Activated naive CD8-positive, alpha-beta T cell treated with anti-CD3 and anti-CD28 coated beads, Interleukin-2, amount 10 ng/mL, durations not matched to agents 7 days and 5 days (primary cell): ENCODE results near the gene ZNF333. TPM values are rescaled to one million over a fixed set of nuclear protein-coding genes. Genes with fewer than 3 reads are reported as not detected.

Source experiments
- ATAC-seq: fragments of 150-1000 bp; cut with Tn5 transposase; one replicate; pipeline ENCODE4 v1.10.0; 2021; ENCODE audit warnings: low read depth, moderate library complexity
- POLR2A ChIA-PET: fragments of 350-600 bp; sonication (Branson Sonifier 250); formaldehyde crosslinking; loops from one replicate; lab custom pipeline; 2021; ENCODE audit warnings: antibody characterized with exemption; lab: Charles Lee
- DNase-seq: peaks from one replicate; pipeline ENCODE4 v3.0.0; 2021
- H3K27ac Mint-ChIP-seq: one replicate; pipeline ENCODE4 v1.8.0; 2022; ENCODE audit warnings: mild to moderate bottlenecking, mixed read lengths
- H3K27me3 Mint-ChIP-seq: one replicate; pipeline ENCODE4 v1.8.0; 2022; ENCODE audit warnings: mild to moderate bottlenecking, moderate library complexity, mixed read lengths
- H3K36me3 Mint-ChIP-seq: one replicate; pipeline ENCODE4 v1.8.0; 2021; ENCODE audit warnings: mild to moderate bottlenecking, mixed read lengths
- H3K4me1 Mint-ChIP-seq: one replicate; pipeline ENCODE4 v1.8.0; 2021; ENCODE audit warnings: mixed read lengths
- H3K4me3 Mint-ChIP-seq: one replicate; pipeline ENCODE4 v1.8.0; 2022; ENCODE audit warnings: mild to moderate bottlenecking, moderate library complexity, mixed read lengths
- H3K9me3 Mint-ChIP-seq: one replicate; pipeline ENCODE4 v1.8.0; 2021; ENCODE audit warnings: mixed read lengths
- total RNA-seq, 2 experiments: library from RNA; stranded (reverse); gene quantifications; one replicate each; pipeline ENCODE4 v1.2.3, GENCODE V29; 2021

Gene ZNF333
- total RNA-seq, 2 experiments from 2014 or later = 16.8 to 19.0 TPM

GRCh38 chr19:14674764-14675163 lies 15.1 kb upstream of the ZNF333 start, which contains the start of gene ADGRE3:
ADGRE3 (minus strand) TSS chr19:14674844; CDS start chr19:14674770, 74 bp downstream.
- Mint-ChIP-seq H3K4me1 (no peaks in the 10 kb centered on the region), H3K36me3 (no peaks in the 10 kb centered on the region), H3K27ac (no peak within 1 kb of the TSS), H3K9me3 (no peaks in the 10 kb centered on the region), H3K4me3 (no peak within 1 kb of the TSS), H3K27me3 (peaks cover 12% of the 10 kb centered on the region)
- ATAC-seq (no peak), DNase-seq (no peak)
- POLR2A ChIA-PET = no interaction called here

- POLR2A ChIA-PET = no interaction called here
- Mint-ChIP-seq H3K36me3 (no peaks in the 10 kb centered on the region), H3K9me3 (no peaks in the 10 kb centered on the region), H3K4me1 (no peaks in the 10 kb centered on the region), H3K4me3 (no peak overlapping the region), H3K27ac (no peak overlapping the region), H3K27me3 (peaks cover 9% of the 10 kb centered on the region)
- DNase-seq (no peak), ATAC-seq (no peak)
Measured at GRCh38 chr19:14676762-14677161, 13.1 kb upstream of the ZNF333 start.

- no peak for DNase-seq
Measured at GRCh38 chr19:14677464-14677863, 12.4 kb upstream of the ZNF333 start.

GRCh38 chr19:14678199-14678598 lies 11.6 kb upstream of the ZNF333 start:
- no peak overlapping the region for H3K4me3 Mint-ChIP-seq
- DNase-seq = no peak

More at GRCh38 chr19:14677464-14677863, 12.4 kb upstream of the ZNF333 start:
- Mint-ChIP-seq H3K9me3 (no peaks in the 10 kb centered on the region), H3K4me3 (no peak overlapping the region), H3K27ac (no peak overlapping the region), H3K27me3 (peaks cover 10% of the 10 kb centered on the region), H3K36me3 (no peaks in the 10 kb centered on the region), H3K4me1 (no peaks in the 10 kb centered on the region)
- POLR2A ChIA-PET = no interaction called here
- ATAC-seq = no peak

GRCh38 chr19:14682084-14682483 lies 7.8 kb upstream of the ZNF333 start:
- POLR2A ChIA-PET = no interaction called here

More at GRCh38 chr19:14678199-14678598, 11.6 kb upstream of the ZNF333 start:
- no peaks in the 10 kb centered on the region for H3K36me3 Mint-ChIP-seq
- POLR2A ChIA-PET = no interaction called here
- no peak for ATAC-seq
- H3K27me3 Mint-ChIP-seq = peaks cover 8% of the 10 kb centered on the region
- H3K9me3 Mint-ChIP-seq = no peaks in the 10 kb centered on the region
- no peak overlapping the region for H3K27ac Mint-ChIP-seq
- no peaks in the 10 kb centered on the region for H3K4me1 Mint-ChIP-seq

GRCh38 chr19:14683439-14683838 lies 6.4 kb upstream of the ZNF333 start:
- H3K36me3 Mint-ChIP-seq = no peaks in the 10 kb centered on the region
- H3K9me3 Mint-ChIP-seq = no peaks in the 10 kb centered on the region
- peaks cover 6% of the 10 kb centered on the region for H3K27me3 Mint-ChIP-seq
- no peak overlapping the region for H3K4me3 Mint-ChIP-seq
- DNase-seq (no peak), ATAC-seq (no peak)
- H3K27ac Mint-ChIP-seq = no peak overlapping the region
- POLR2A ChIA-PET = no interaction called here
- H3K4me1 Mint-ChIP-seq = peaks cover under 1% of the 10 kb centered on the region

More at GRCh38 chr19:14682084-14682483, 7.8 kb upstream of the ZNF333 start:
- H3K27me3 Mint-ChIP-seq = peaks cover 6% of the 10 kb centered on the region
- no peaks in the 10 kb centered on the region for H3K36me3 Mint-ChIP-seq
- no peak overlapping the region for H3K27ac Mint-ChIP-seq
- H3K4me1 Mint-ChIP-seq = no peaks in the 10 kb centered on the region
- no peak for ATAC-seq
- DNase-seq = no peak
- no peaks in the 10 kb centered on the region for H3K9me3 Mint-ChIP-seq
- H3K4me3 Mint-ChIP-seq = no peak overlapping the region

GRCh38 chr19:14686411-14686810 lies 3.4 kb upstream of the ZNF333 start:
- H3K9me3 Mint-ChIP-seq = no peaks in the 10 kb centered on the region
- no peak for ATAC-seq
- POLR2A ChIA-PET = interaction anchor here (1.1 kb wide), 1 partner anchor 112 kb away, joined by 4 read pairs; no protein-coding TSS in a partner anchor
- peaks cover 6% of the 10 kb centered on the region for H3K27me3 Mint-ChIP-seq
- H3K27ac Mint-ChIP-seq = no peak overlapping the region
- H3K36me3 Mint-ChIP-seq = no peaks in the 10 kb centered on the region
- DNase-seq = no peak
- peaks cover 9% of the 10 kb centered on the region for H3K4me1 Mint-ChIP-seq
- H3K4me3 Mint-ChIP-seq = no peak overlapping the region

GRCh38 chr19:14694641-14695266 lies 4.9 kb downstream of the ZNF333 start:
- Mint-ChIP-seq H3K9me3 (no peaks in the 10 kb centered on the region), H3K27ac (no peak overlapping the region), H3K4me3 (no peak overlapping the region), H3K27me3 (no peaks in the 10 kb centered on the region), H3K4me1 (peaks cover 3% of the 10 kb centered on the region), H3K36me3 (peaks cover 7% of the 10 kb centered on the region)
- ATAC-seq (no peak), DNase-seq (no peak)
- POLR2A ChIA-PET = no interaction called here

- ATAC-seq (no peak), DNase-seq (no peak)
- no peak overlapping the region for H3K4me3 Mint-ChIP-seq
- peaks cover 3% of the 10 kb centered on the region for H3K4me1 Mint-ChIP-seq
- no peaks in the 10 kb centered on the region for H3K9me3 Mint-ChIP-seq
- POLR2A ChIA-PET = no interaction called here
- H3K36me3 Mint-ChIP-seq = peaks cover 9% of the 10 kb centered on the region
- no peak overlapping the region for H3K27ac Mint-ChIP-seq
- H3K27me3 Mint-ChIP-seq = no peaks in the 10 kb centered on the region
Measured at GRCh38 chr19:14695471-14695870, 5.6 kb downstream of the ZNF333 start.

- Mint-ChIP-seq H3K36me3 (peaks cover 32% of the 10 kb centered on the region), H3K9me3 (peaks cover 6% of the 10 kb centered on the region), H3K27ac (no peak overlapping the region), H3K4me3 (no peak overlapping the region), H3K4me1 (no peaks in the 10 kb centered on the region), H3K27me3 (no peaks in the 10 kb centered on the region)
- POLR2A ChIA-PET = no interaction called here
- DNase-seq = no peak
- ATAC-seq = no peak
Measured at GRCh38 chr19:14699641-14700040, 9.8 kb downstream of the ZNF333 start.

GRCh38 chr19:14700711-14701375 lies 11.0 kb downstream of the ZNF333 start:
- H3K36me3 Mint-ChIP-seq = peaks cover 35% of the 10 kb centered on the region
- H3K9me3 Mint-ChIP-seq = peaks cover 6% of the 10 kb centered on the region
- H3K27ac Mint-ChIP-seq = no peak overlapping the region
- no peaks in the 10 kb centered on the region for H3K27me3 Mint-ChIP-seq
- POLR2A ChIA-PET = no interaction called here
- H3K4me1 Mint-ChIP-seq = no peaks in the 10 kb centered on the region
- H3K4me3 Mint-ChIP-seq = no peak overlapping the region
- ATAC-seq = no peak
- no peak for DNase-seq

GRCh38 chr19:14703833-14704232 lies 14.0 kb downstream of the ZNF333 start:
- DNase-seq (no peak), ATAC-seq (no peak)
- peaks cover 45% of the 10 kb centered on the region for H3K36me3 Mint-ChIP-seq
- POLR2A ChIA-PET = no interaction called here
- no peak overlapping the region for H3K4me3 Mint-ChIP-seq
- H3K9me3 Mint-ChIP-seq = peaks cover 6% of the 10 kb centered on the region
- no peaks in the 10 kb centered on the region for H3K4me1 Mint-ChIP-seq
- no peaks in the 10 kb centered on the region for H3K27me3 Mint-ChIP-seq
- no peak overlapping the region for H3K27ac Mint-ChIP-seq

- POLR2A ChIA-PET = no interaction called here
- no peak for DNase-seq
- ATAC-seq = no peak
- no peak overlapping the region for H3K4me3 Mint-ChIP-seq
- H3K27me3 Mint-ChIP-seq = no peaks in the 10 kb centered on the region
- no peaks in the 10 kb centered on the region for H3K4me1 Mint-ChIP-seq
- peaks cover 52% of the 10 kb centered on the region for H3K36me3 Mint-ChIP-seq
- H3K9me3 Mint-ChIP-seq = peaks cover 6% of the 10 kb centered on the region
- H3K27ac Mint-ChIP-seq = no peak overlapping the region
Measured at GRCh38 chr19:14704450-14704849, 14.6 kb downstream of the ZNF333 start.

GRCh38 chr19:14715841-14716240 lies 26.0 kb downstream of the ZNF333 start:
- no peak overlapping the region for H3K4me3 Mint-ChIP-seq
- DNase-seq = no peak
- H3K27ac Mint-ChIP-seq = no peak overlapping the region
- ATAC-seq = no peak
- H3K9me3 Mint-ChIP-seq = peaks cover 53% of the 10 kb centered on the region
- POLR2A ChIA-PET = no interaction called here
- H3K36me3 Mint-ChIP-seq = peaks cover 80% of the 10 kb centered on the region
- H3K4me1 Mint-ChIP-seq = peaks cover 2% of the 10 kb centered on the region
- no peaks in the 10 kb centered on the region for H3K27me3 Mint-ChIP-seq
